Esophagus squamous epithelium (tissue), 5 donors: ENCODE data around the gene C1QTNF2. TPM values are rescaled to one million over a fixed set of nuclear protein-coding genes. Genes with fewer than 3 reads are reported as not detected.

ENCODE experiments used
- DNase-seq: peaks from one replicate; lab custom pipeline; 2025; lab: John Stamatoyannopoulos, UW
- H3K27ac ChIP-seq, 4 donors: fragments of 200-600 bp; sonication (generic); one replicate each; pipeline ENCODE4 v1.5.1; 2016 to 2019; ENCODE audit warnings: mild to moderate bottlenecking in 1 of 4
- H3K27me3 ChIP-seq, 4 donors: fragments of 200-600 bp; sonication (generic); 1 replicate in 3 of 4; 2 replicates in 1 of 4; pipeline versions ENCODE4 v1.5.1 to v1.6.0; 2017 to 2021; ENCODE audit warnings: antibody characterized with exemption in 1 of 4
- H3K36me3 ChIP-seq, 3 donors: fragments of 200-600 bp; sonication (generic); one replicate each; pipeline ENCODE4 v1.5.1; 2016 to 2019
- H3K4me1 ChIP-seq, 3 donors: fragments of 200-600 bp; sonication (generic); one replicate each; pipeline ENCODE4 v1.5.1; 2017 to 2019
- H3K4me3 ChIP-seq, 4 donors: fragments of 200-600 bp; sonication (generic); 1 replicate in 3 of 4; 2 replicates in 1 of 4; pipeline ENCODE4 v1.5.1; 2016 to 2019; ENCODE audit warnings: mild to moderate bottlenecking in 2 of 4, moderate library complexity in 1 of 4
- H3K9me3 ChIP-seq, 3 donors: fragments of 200-600 bp; sonication (generic); one replicate each; pipeline ENCODE4 v1.5.1; 2016 to 2019
- POLR2A ChIP-seq, 4 donors: fragments of 450-650 bp; IDR thresholded peaks; one replicate each; pipeline ENCODE4 v1.6.1; 2017; ENCODE audit warnings: antibody characterized with exemption in 4 of 4, mild to moderate bottlenecking in 4 of 4, moderate library complexity in 3 of 4
- WGBS, 2 donors: methylation state at CpG; one replicate each; pipeline ENCODE4 v1.1.5; 2018; 5-methylcytosine and 5-hydroxymethylcytosine counted together
- intact Hi-C: fragments of 100-400 bp; cut with DNase I; formaldehyde crosslinking; loops from one replicate; pipeline ENCODE4 v1.15.0; 2022
- total RNA-seq, 4 donors: library from RNA; depleted of rRNA; stranded (reverse); fragments of >200 nt; gene quantifications; one replicate each; pipeline ENCODE4 v1.1.0, GENCODE V29; 2016
- TF ChIP-seq, protein P1 (sequence below), 6 experiments: fragments of 450-650 bp in 4 of 6; fragments of 200-600 bp in 2 of 6; sonication (generic) in 2 of 6; IDR thresholded peaks; one replicate each; pipeline ENCODE4 v1.5.1; 2016 to 2019; ENCODE audit warnings: antibody characterized with exemption in 6 of 6, mild to moderate bottlenecking in 4 of 6, moderate library complexity in 4 of 6
- donor health status: DM: yes; HTN: yes; CAD: no.

The C1QTNF2 gene
- total RNA-seq, 4 donors from 2014 or later: 0.23 to 0.95 (median 0.62) TPM

DNA sequence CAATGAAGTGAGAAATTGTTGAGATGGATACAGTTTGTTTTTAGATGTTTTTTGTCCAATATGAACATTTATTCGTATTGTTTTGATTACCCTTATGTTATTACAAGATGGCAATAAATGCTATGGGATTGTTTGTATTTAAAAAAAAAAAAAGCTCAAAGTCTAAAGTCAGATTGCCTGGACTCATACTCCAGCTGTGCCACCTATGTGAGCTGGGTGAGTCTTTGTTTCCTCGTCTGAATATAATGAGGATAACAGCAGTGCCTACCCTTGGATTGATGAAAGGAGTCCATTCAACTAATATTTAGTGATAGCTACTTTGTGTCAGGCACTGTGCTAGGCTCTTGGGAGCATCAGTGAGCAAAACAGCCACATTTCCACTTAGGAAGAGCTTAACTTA, 43.4 kb downstream of the C1QTNF2 start:
- H3K27me3 ChIP-seq: peaks cover 0 to 2% (median 0%) of the 10 kb centered on the region in 4 donors
- TF ChIP-seq, protein P1, sequence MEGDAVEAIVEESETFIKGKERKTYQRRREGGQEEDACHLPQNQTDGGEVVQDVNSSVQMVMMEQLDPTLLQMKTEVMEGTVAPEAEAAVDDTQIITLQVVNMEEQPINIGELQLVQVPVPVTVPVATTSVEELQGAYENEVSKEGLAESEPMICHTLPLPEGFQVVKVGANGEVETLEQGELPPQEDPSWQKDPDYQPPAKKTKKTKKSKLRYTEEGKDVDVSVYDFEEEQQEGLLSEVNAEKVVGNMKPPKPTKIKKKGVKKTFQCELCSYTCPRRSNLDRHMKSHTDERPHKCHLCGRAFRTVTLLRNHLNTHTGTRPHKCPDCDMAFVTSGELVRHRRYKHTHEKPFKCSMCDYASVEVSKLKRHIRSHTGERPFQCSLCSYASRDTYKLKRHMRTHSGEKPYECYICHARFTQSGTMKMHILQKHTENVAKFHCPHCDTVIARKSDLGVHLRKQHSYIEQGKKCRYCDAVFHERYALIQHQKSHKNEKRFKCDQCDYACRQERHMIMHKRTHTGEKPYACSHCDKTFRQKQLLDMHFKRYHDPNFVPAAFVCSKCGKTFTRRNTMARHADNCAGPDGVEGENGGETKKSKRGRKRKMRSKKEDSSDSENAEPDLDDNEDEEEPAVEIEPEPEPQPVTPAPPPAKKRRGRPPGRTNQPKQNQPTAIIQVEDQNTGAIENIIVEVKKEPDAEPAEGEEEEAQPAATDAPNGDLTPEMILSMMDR (IDR thresholded peaks at IDR 0.05): no peak
- TF ChIP-seq POLR2A (IDR thresholded peaks at IDR 0.05): no peak
- no peaks in the 10 kb centered on the region for H3K4me1 ChIP-seq
- 76 to 83% methylated on average over 2 of the region's 2 CpGs for WGBS, 2 donors
- no peak overlapping the region for H3K4me3 ChIP-seq
- DNase-seq: no peak
- H3K36me3 ChIP-seq: no peaks in the 10 kb centered on the region
- intact Hi-C loops: no loop called here
- no peak overlapping the region for H3K27ac ChIP-seq
- H3K9me3 ChIP-seq: no peaks in the 10 kb centered on the region

- 75 to 80% methylated on average over 2 of the region's 2 CpGs for whole genome bisulfite sequencing, 2 donors
- intact Hi-C loops: no loop called here
- H3K4me1 ChIP-seq: no peaks in the 10 kb centered on the region
- TF ChIP-seq POLR2A (IDR thresholded peaks at IDR 0.05): no peak
- TF ChIP-seq, protein P1 (IDR thresholded peaks at IDR 0.05): no peak
- no peak overlapping the region for H3K4me3 ChIP-seq
- no peaks in the 10 kb centered on the region for H3K36me3 ChIP-seq
- H3K27me3 ChIP-seq: peaks cover 0 to 11% (median 0%) of the 10 kb centered on the region in 4 donors
- H3K9me3 ChIP-seq: no peaks in the 10 kb centered on the region
- H3K27ac ChIP-seq: no peak overlapping the region
- DNase-seq: no peak
Measured at GRCh38 chr5:160325716-160326115, 44.7 kb downstream of the C1QTNF2 start.

DNA sequence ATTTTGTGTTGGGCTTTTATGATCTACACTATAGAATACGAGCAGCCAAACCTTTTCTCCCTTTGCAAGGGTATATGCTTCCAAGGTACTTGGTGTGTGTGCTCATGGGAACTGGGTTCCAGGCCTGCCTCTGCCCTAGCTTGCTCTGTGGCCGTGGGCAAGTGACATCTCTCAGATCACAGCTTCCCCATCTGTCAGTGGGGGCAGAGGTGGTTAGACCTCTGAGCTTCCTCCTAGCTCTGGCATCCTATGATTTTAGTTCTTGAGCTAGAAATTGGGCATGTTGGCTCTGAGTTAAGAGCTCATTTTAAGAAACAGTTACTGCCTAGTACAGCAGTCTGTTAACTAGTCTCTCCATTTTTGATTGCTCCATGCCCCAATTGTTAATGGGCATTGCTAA, 45.5 kb downstream of the C1QTNF2 start:
- no peak overlapping the region for H3K4me3 ChIP-seq
- 68 to 71% methylated on average over 2 of the region's 2 CpGs for WGBS, 2 donors
- H3K9me3 ChIP-seq: no peaks in the 10 kb centered on the region
- no peak overlapping the region for H3K27ac ChIP-seq
- intact Hi-C loops: no loop called here
- no peaks in the 10 kb centered on the region for H3K36me3 ChIP-seq
- H3K4me1 ChIP-seq: no peaks in the 10 kb centered on the region
- H3K27me3 ChIP-seq: peaks cover 0 to 11% (median 0%) of the 10 kb centered on the region in 4 donors
- DNase-seq: no peak
- TF ChIP-seq POLR2A (IDR thresholded peaks at IDR 0.05): no peak
- TF ChIP-seq, protein P1 (IDR thresholded peaks at IDR 0.05): no peak

DNA sequence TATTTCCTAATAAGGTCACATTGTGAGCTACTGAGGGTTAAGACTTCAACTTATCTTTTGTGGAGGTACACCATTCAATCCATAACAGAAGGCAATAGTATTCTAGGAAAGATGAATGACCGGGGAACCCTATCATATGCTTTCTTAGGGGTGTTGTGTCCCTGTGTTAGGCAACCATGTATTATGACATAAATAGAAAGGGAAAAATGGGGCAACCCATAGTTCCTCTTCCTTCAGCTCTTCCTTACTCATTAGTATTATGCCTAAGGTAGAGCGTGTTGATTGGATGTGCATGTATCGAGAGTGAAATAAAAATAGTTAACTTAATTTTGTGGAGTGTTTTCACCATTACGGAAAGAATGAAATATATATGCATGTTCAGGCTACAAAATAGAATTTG, 52.0 kb downstream of the C1QTNF2 start:
- H3K36me3 ChIP-seq: no peaks in the 10 kb centered on the region
- peaks cover 0 to 19% (median 0%) of the 10 kb centered on the region in 4 donors for H3K27me3 ChIP-seq
- no peak overlapping the region for H3K27ac ChIP-seq
- no peaks in the 10 kb centered on the region for H3K9me3 ChIP-seq
- intact Hi-C loops: no loop called here
- WGBS, 2 donors: 77 to 85% methylated on average over 4 of the region's 4 CpGs
- no peak for DNase-seq
- no peak for TF ChIP-seq POLR2A (IDR thresholded peaks at IDR 0.05)
- TF ChIP-seq, protein P1 (IDR thresholded peaks at IDR 0.05): no peak
- H3K4me3 ChIP-seq: no peak overlapping the region
- H3K4me1 ChIP-seq: peaks cover 0 to 4% (median 0%) of the 10 kb centered on the region in 3 donors

DNA sequence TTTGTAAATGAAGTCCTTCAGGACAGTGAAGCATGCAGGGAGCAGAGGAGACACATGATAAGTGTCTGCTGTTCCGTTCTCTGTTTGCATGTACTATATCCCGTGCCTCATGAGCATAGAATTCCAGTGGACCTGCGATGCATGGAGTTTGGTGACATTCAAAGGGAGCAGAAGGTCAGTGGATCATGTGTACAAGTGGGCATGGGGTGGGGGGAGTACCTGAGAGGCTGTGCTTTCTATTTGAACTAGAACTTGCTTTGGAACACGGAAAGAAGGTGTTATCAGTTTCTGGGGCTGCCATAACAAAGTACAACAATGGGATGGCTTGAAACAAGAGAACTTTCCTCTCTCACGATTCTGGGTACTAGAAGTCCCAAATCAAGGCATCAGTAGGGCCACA, 53.0 kb downstream of the C1QTNF2 start:
- no peaks in the 10 kb centered on the region for H3K9me3 ChIP-seq
- no peak for TF ChIP-seq POLR2A (IDR thresholded peaks at IDR 0.05)
- TF ChIP-seq, protein P1 (IDR thresholded peaks at IDR 0.05): no peak
- DNase-seq: no peak
- WGBS, 2 donors: 60 to 82% methylated on average over 5 of the region's 5 CpGs
- intact Hi-C loops: no loop called here
- no peak overlapping the region for H3K4me3 ChIP-seq
- no peak overlapping the region for H3K27ac ChIP-seq
- no peaks in the 10 kb centered on the region for H3K36me3 ChIP-seq
- peaks cover 0 to 13% (median 4%) of the 10 kb centered on the region in 3 donors for H3K4me1 ChIP-seq
- H3K27me3 ChIP-seq: peaks cover 0 to 28% (median 0%) of the 10 kb centered on the region in 4 donors
